ENCODE data around the gene ATP5F1E.

The ATP5F1E gene

DNA sequence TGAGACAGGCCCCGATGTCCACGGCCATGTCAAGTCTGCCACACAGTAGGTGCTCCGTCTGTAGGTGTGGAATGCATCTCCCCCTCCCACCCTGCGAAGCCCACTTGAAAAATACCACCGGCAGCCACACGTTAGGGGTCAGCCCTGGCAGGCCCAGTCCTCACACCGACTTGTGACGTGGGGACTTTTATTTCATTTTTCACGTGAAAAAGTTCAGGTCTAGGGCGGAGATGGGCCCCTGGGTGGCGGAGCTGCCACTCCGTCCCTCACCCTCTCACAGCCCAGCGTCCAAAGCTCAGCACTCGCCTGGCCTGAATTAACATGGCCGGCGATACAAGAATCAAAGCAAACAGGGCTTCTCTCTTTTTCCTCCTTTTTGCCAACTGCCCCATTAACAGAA is 16.7 kb downstream of the ATP5F1E start:
- H4K20me1 ChIP-seq (ENCODE audit: insufficient read depth, low read length), result peaks cover 18% of the 10 kb centered on the region
- no peak overlapping the region for H3K27ac ChIP-seq (ENCODE audit: low read length)
- no peaks in the 10 kb centered on the region for H3K27me3 ChIP-seq (ENCODE audit: insufficient read depth, low read length, poor library complexity)
- no peak overlapping the region for H3K4me3 ChIP-seq (ENCODE audit: low read depth in 1 of 2, low read length in 2 of 2)
- no peak for TF ChIP-seq CTCF (IDR thresholded peaks at IDR 0.05; ENCODE audit: borderline replicate concordance, extremely low read depth, low read length, poor library complexity, severe bottlenecking)
- no peak for TF ChIP-seq EZH2 (IDR thresholded peaks at IDR 0.05; ENCODE audit: borderline replicate concordance, low read depth, low read length, severe bottlenecking)
- ATAC-seq (ENCODE audit: insufficient read depth, low read depth) (no peak), DNase-seq (no peak)
- no peaks in the 10 kb centered on the region for H3K9me3 ChIP-seq (ENCODE audit: insufficient read depth, low read length, severe bottlenecking)
- H2AFZ ChIP-seq (ENCODE audit: low read depth, low read length), result no peak overlapping the region
- no peaks in the 10 kb centered on the region for H3K4me1 ChIP-seq (ENCODE audit: insufficient read depth, low read length)
- H3K36me3 ChIP-seq (ENCODE audit: insufficient read depth, low read length), result no peaks in the 10 kb centered on the region
- H3K4me2 ChIP-seq (ENCODE audit: insufficient read depth, low read length), result no peak overlapping the region
- no peaks in the 10 kb centered on the region for H3K79me2 ChIP-seq (ENCODE audit: insufficient read depth, low read length)
- no peak overlapping the region for H3K9ac ChIP-seq (ENCODE audit: low read depth, low read length)

DNA sequence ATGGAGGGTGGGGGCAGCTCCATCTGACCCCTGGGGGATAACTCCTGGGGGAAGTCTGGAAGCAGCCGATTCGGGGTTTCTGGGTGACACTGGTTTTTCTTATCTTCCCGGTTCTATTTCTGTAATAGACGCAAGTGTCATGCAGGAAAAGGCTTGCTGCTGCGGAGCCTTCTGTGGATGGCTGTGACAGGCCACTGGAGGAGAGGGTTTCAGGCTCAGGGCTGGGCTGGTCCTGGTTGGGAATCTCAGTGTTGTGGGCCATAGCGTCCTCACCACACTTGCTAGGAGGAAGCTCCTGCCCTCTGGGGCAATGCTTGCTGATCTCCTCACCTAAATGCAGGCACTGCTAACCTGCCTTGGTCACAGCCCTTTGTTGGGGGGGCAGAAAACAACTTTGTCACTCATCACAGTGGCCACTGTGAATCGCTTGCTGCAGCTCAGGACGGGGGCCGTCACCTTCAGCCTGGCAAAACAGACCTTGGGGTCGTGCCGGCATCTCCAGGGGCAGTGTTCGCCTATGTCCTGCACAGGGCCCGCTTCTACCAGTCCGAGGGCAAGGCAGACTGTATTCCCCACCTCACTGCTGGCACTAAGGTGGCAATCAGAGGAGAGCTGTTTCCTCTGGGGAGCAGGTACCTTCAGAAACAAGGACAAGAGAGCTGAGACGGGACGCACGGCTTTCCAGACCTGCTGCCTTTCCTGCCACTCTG is 17.3 kb downstream of the ATP5F1E start:
- Histone ChIP-seq H3K27ac (ENCODE audit: low read length) (no peak overlapping the region), H3K27me3 (ENCODE audit: insufficient read depth, low read length, poor library complexity) (no peaks in the 10 kb centered on the region), H3K36me3 (ENCODE audit: insufficient read depth, low read length) (no peaks in the 10 kb centered on the region), H3K9me3 (ENCODE audit: insufficient read depth, low read length, severe bottlenecking) (no peaks in the 10 kb centered on the region), H2AFZ (ENCODE audit: low read depth, low read length) (no peak overlapping the region), H3K4me3 (ENCODE audit: low read depth in 1 of 2, low read length in 2 of 2) (no peak overlapping the region), H3K79me2 (ENCODE audit: insufficient read depth, low read length) (no peaks in the 10 kb centered on the region), H3K4me2 (ENCODE audit: insufficient read depth, low read length) (no peak overlapping the region), H4K20me1 (ENCODE audit: insufficient read depth, low read length) (peaks cover 18% of the 10 kb centered on the region), H3K4me1 (ENCODE audit: insufficient read depth, low read length) (no peaks in the 10 kb centered on the region), H3K9ac (ENCODE audit: low read depth, low read length) (no peak overlapping the region)
- ATAC-seq (ENCODE audit: insufficient read depth, low read depth) (no peak), DNase-seq (no peak)
- TF ChIP-seq EZH2 (IDR thresholded peaks at IDR 0.05; ENCODE audit: borderline replicate concordance, low read depth, low read length, severe bottlenecking), result no peak
- no peak for TF ChIP-seq CTCF (IDR thresholded peaks at IDR 0.05; ENCODE audit: borderline replicate concordance, extremely low read depth, low read length, poor library complexity, severe bottlenecking)

DNA sequence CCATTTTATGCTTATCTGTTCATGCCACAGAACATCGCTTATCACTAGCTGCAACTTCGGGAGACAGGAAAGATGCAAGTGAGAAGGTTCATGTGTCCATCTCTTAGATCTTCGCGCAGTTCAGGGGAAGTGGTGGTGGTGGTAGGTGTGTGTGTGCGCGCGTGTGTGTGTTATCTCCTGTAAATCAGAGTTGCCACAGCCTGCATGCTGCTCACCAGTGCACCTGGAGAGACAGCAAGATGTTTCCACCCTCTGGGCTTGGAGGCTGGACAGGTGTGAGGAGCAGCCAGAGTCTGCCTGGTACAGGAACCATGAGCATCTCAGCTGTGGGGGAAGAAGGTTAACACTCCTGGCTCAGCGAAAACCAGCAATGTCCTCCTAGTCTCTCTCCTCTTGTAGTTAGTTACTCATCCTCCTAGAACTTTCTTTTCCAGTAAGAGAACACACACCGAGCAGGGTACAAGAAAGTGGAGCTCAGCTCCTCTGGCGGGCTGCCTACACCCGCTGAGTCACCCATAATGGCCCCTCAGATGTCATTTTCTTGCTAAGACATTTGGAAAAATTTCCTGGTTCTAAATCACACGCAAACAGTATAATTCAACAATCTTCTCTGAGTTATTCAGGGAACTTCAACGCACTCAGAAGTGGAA is 18.1 kb downstream of the ATP5F1E start:
- H3K79me2 ChIP-seq (ENCODE audit: insufficient read depth, low read length), result no peaks in the 10 kb centered on the region
- no peaks in the 10 kb centered on the region for H3K27me3 ChIP-seq (ENCODE audit: insufficient read depth, low read length, poor library complexity)
- no peak overlapping the region for H2AFZ ChIP-seq (ENCODE audit: low read depth, low read length)
- H3K36me3 ChIP-seq (ENCODE audit: insufficient read depth, low read length), result no peaks in the 10 kb centered on the region
- H3K27ac ChIP-seq (ENCODE audit: low read length), result no peak overlapping the region
- peak; percentile 43; the same call in 2 of the 3 replicates for ATAC-seq (ENCODE audit: insufficient read depth, low read depth)
- TF ChIP-seq EZH2 (IDR thresholded peaks at IDR 0.05; ENCODE audit: borderline replicate concordance, low read depth, low read length, severe bottlenecking) (no peak), CTCF (IDR thresholded peaks at IDR 0.05; ENCODE audit: borderline replicate concordance, extremely low read depth, low read length, poor library complexity, severe bottlenecking) (no peak)
- no peaks in the 10 kb centered on the region for H3K9me3 ChIP-seq (ENCODE audit: insufficient read depth, low read length, severe bottlenecking)
- peaks cover 14% of the 10 kb centered on the region for H4K20me1 ChIP-seq (ENCODE audit: insufficient read depth, low read length)
- H3K4me3 ChIP-seq (ENCODE audit: low read depth in 1 of 2, low read length in 2 of 2), result no peak overlapping the region
- no peak overlapping the region for H3K4me2 ChIP-seq (ENCODE audit: insufficient read depth, low read length)
- peak; percentile 40 for DNase-seq
- H3K4me1 ChIP-seq (ENCODE audit: insufficient read depth, low read length), result no peaks in the 10 kb centered on the region
- H3K9ac ChIP-seq (ENCODE audit: low read depth, low read length), result no peak overlapping the region
